Measurements from ENCODE around the gene SPATA31A5.
"Not testable (repeated sequence)": the region's sequence is repeated elsewhere in the genome, so short reads cannot be mapped to it uniquely, and the experiment has no call there.

The SPATA31A5 gene

GRCh38 chr9:60914107-60914506 lies at the start of gene SPATA31A5:
SPATA31A5 (plus strand) TSS chr9:60914407; CDS start chr9:60914436, 29 bp downstream.
- DNase-seq, result not testable (repeated sequence)

GRCh38 chr9:60962990-60963350 lies 48.8 kb downstream of the SPATA31A5 start:
- DNase-seq, result not testable (repeated sequence)

- DNase-seq, result not testable (repeated sequence)
Observed at GRCh38 chr9:60966382-60966781, 52.2 kb downstream of the SPATA31A5 start.
